Measurements from ENCODE around the gene MOK. TPM values are rescaled to one million over a fixed set of nuclear protein-coding genes. Genes with fewer than 3 reads are reported as not detected.

Gene MOK
- total RNA-seq, 4 donors from 2014 or later, result 27.6 to 29.3 (median 28.8) TPM

GRCh38 chr14:102285106-102285505 is 19.9 kb downstream of the MOK start:
- DNase-seq (ENCODE audit: low spot score in 2 of 2), result no peak
- Histone ChIP-seq H3K27me3 (no peaks in the 10 kb centered on the region), H3K4me3 (no peak overlapping the region), H3K4me1 (no peaks in the 10 kb centered on the region), H3K27ac (no peak overlapping the region), H3K36me3 (peaks cover 0 to 28% (median 0%) of the 10 kb centered on the region in 3 donors), H3K9me3 (no peaks in the 10 kb centered on the region)
- 95 to 97% methylated on average over 2 of the region's 2 CpGs for WGBS, 2 donors
- no peak for TF ChIP-seq POLR2A (IDR thresholded peaks at IDR 0.05)
- TF ChIP-seq, protein P1, sequence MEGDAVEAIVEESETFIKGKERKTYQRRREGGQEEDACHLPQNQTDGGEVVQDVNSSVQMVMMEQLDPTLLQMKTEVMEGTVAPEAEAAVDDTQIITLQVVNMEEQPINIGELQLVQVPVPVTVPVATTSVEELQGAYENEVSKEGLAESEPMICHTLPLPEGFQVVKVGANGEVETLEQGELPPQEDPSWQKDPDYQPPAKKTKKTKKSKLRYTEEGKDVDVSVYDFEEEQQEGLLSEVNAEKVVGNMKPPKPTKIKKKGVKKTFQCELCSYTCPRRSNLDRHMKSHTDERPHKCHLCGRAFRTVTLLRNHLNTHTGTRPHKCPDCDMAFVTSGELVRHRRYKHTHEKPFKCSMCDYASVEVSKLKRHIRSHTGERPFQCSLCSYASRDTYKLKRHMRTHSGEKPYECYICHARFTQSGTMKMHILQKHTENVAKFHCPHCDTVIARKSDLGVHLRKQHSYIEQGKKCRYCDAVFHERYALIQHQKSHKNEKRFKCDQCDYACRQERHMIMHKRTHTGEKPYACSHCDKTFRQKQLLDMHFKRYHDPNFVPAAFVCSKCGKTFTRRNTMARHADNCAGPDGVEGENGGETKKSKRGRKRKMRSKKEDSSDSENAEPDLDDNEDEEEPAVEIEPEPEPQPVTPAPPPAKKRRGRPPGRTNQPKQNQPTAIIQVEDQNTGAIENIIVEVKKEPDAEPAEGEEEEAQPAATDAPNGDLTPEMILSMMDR (IDR thresholded peaks at IDR 0.05), result no peak
- TF ChIP-seq EP300 (IDR thresholded peaks at IDR 0.05), result no peak

DNA sequence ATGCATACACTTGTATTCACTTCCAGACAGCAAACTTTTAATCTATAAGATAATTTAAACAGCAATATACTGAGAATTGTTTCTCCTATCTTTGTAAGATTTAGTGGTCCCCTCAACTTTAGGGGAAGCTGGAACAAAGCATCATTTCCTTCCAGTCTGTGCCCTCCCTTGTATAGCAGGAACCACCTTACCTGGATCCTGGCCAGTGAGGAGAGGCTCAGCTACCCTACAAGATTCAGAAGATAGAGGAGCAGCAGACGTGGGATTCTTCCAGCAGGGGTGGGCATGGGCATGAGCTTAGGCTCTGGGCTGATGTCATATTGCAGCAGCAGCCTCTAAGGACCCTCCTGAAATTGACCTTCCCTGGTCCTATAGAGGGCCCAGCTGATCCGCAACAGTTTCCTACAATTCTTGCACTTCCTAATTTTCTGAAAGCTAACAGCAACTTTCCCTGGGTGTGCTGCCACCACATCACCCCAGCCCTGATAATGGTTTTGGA is 21.3 kb downstream of the MOK start:
- no peak for DNase-seq (ENCODE audit: low spot score in 2 of 2)

GRCh38 chr14:102282751-102283465 is 22.1 kb downstream of the MOK start:
- TF ChIP-seq, protein P1 (IDR thresholded peaks at IDR 0.05), result no peak
- TF ChIP-seq EP300 (IDR thresholded peaks at IDR 0.05) (no peak), POLR2A (IDR thresholded peaks at IDR 0.05) (no peak)
- no peak overlapping the region for H3K27ac ChIP-seq
- no peaks in the 10 kb centered on the region for H3K4me1 ChIP-seq
- no peak overlapping the region for H3K4me3 ChIP-seq
- H3K27me3 ChIP-seq, result no peaks in the 10 kb centered on the region
- H3K9me3 ChIP-seq, result no peaks in the 10 kb centered on the region
- H3K36me3 ChIP-seq, result peaks cover 0 to 47% (median 0%) of the 10 kb centered on the region in 3 donors
- WGBS, 2 donors, result 88 to 90% methylated on average over 9 of the region's 9 CpGs
- no peak for DNase-seq (ENCODE audit: low spot score in 2 of 2)

More for the DNA sequence above, 21.3 kb downstream of the MOK start:
- Histone ChIP-seq H3K4me3 (no peak overlapping the region), H3K27ac (no peak overlapping the region), H3K4me1 (no peaks in the 10 kb centered on the region), H3K27me3 (no peaks in the 10 kb centered on the region), H3K9me3 (no peaks in the 10 kb centered on the region), H3K36me3 (peaks cover 0 to 43% (median 0%) of the 10 kb centered on the region in 3 donors)
- WGBS, 2 donors, result 69 to 70% methylated on average over 2 of the region's 2 CpGs
- TF ChIP-seq EP300 (IDR thresholded peaks at IDR 0.05) (no peak), POLR2A (IDR thresholded peaks at IDR 0.05) (no peak)
- TF ChIP-seq, protein P1 (IDR thresholded peaks at IDR 0.05), result no peak

- no peaks in the 10 kb centered on the region for H3K27me3 ChIP-seq
- H3K36me3 ChIP-seq, result peaks cover 0 to 58% (median 0%) of the 10 kb centered on the region in 3 donors
- no peaks in the 10 kb centered on the region for H3K9me3 ChIP-seq
- no peak for DNase-seq (ENCODE audit: low spot score in 2 of 2)
- no peak overlapping the region for H3K27ac ChIP-seq
- 93 to 94% methylated on average over 8 of the region's 8 CpGs for WGBS, 2 donors
- no peaks in the 10 kb centered on the region for H3K4me1 ChIP-seq
- no peak for TF ChIP-seq POLR2A (IDR thresholded peaks at IDR 0.05)
- no peak overlapping the region for H3K4me3 ChIP-seq
Observed at GRCh38 chr14:102280376-102280962, 24.5 kb downstream of the MOK start.

DNA sequence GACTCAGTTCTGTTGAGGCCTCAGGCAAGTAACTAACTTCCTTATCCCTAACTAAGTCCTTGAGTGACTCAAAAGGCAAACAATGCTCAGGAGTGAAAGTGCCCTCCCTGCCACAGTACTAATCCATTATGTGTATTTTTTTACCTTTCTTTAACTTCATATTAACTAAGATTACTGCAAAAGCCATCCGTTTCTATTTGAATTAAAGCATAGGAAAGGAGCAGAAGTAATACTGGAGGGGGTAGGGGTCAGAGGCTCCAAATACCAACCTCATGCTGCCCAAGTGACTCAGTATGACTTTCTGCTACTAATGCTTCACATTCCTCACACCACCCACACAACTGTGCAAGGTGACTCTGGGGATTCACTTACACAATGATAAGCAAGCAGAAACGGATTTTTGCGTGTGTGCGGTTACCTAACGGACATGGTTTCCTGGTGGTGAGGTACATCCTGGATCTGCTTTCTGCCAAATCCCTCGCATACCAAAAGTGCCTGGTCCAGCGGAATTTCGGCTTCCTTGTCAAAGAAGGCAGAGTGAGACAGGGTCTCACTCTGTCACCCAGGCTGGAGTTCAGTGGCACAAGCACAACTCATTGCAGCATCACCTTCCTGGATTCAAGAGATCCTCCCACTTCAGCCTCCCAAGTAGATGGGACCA is 25.1 kb downstream of the MOK start:
- peaks cover 0 to 58% (median 0%) of the 10 kb centered on the region in 3 donors for H3K36me3 ChIP-seq
- H3K27me3 ChIP-seq, result no peaks in the 10 kb centered on the region
- TF ChIP-seq POLR2A (IDR thresholded peaks at IDR 0.05) (no peak), EP300 (IDR thresholded peaks at IDR 0.05) (no peak)
- TF ChIP-seq, protein P1 (IDR thresholded peaks at IDR 0.05), result no peak
- no peak overlapping the region for H3K27ac ChIP-seq
- DNase-seq (ENCODE audit: low spot score in 2 of 2), result no peak
- H3K4me3 ChIP-seq, result no peak overlapping the region
- H3K4me1 ChIP-seq, result no peaks in the 10 kb centered on the region
- WGBS, 2 donors, result 74 to 78% methylated on average over 8 of the region's 8 CpGs
- no peaks in the 10 kb centered on the region for H3K9me3 ChIP-seq

All from tibial nerve (tissue), 4 donors.